Esophagus squamous epithelium (tissue), 5 donors: Measurements from ENCODE around the gene PCOLCE2. TPM values are rescaled to one million over a fixed set of nuclear protein-coding genes. Genes with fewer than 3 reads are reported as not detected.

Source experiments
- DNase-seq: peaks from one replicate; lab custom pipeline; 2025; lab: John Stamatoyannopoulos, UW
- H3K27ac ChIP-seq, 4 donors: fragments of 200-600 bp; sonication (generic); one replicate each; pipeline ENCODE4 v1.5.1; 2016 to 2019; ENCODE audit warnings: mild to moderate bottlenecking in 1 of 4
- H3K27me3 ChIP-seq, 4 donors: fragments of 200-600 bp; sonication (generic); 1 replicate in 3 of 4; 2 replicates in 1 of 4; pipeline versions ENCODE4 v1.5.1 to v1.6.0; 2017 to 2021; ENCODE audit warnings: antibody characterized with exemption in 1 of 4
- H3K36me3 ChIP-seq, 3 donors: fragments of 200-600 bp; sonication (generic); one replicate each; pipeline ENCODE4 v1.5.1; 2016 to 2019
- H3K4me1 ChIP-seq, 3 donors: fragments of 200-600 bp; sonication (generic); one replicate each; pipeline ENCODE4 v1.5.1; 2017 to 2019
- H3K4me3 ChIP-seq, 4 donors: fragments of 200-600 bp; sonication (generic); 1 replicate in 3 of 4; 2 replicates in 1 of 4; pipeline ENCODE4 v1.5.1; 2016 to 2019; ENCODE audit warnings: mild to moderate bottlenecking in 2 of 4, moderate library complexity in 1 of 4
- H3K9me3 ChIP-seq, 3 donors: fragments of 200-600 bp; sonication (generic); one replicate each; pipeline ENCODE4 v1.5.1; 2016 to 2019
- POLR2A ChIP-seq, 4 donors: fragments of 450-650 bp; IDR thresholded peaks; one replicate each; pipeline ENCODE4 v1.6.1; 2017; ENCODE audit warnings: antibody characterized with exemption in 4 of 4, mild to moderate bottlenecking in 4 of 4, moderate library complexity in 3 of 4
- WGBS, 2 donors: methylation state at CpG; one replicate each; pipeline ENCODE4 v1.1.5; 2018; 5-methylcytosine and 5-hydroxymethylcytosine counted together
- intact Hi-C: fragments of 100-400 bp; cut with DNase I; formaldehyde crosslinking; loops from one replicate; pipeline ENCODE4 v1.15.0; 2022
- total RNA-seq, 4 donors: library from RNA; depleted of rRNA; stranded (reverse); fragments of >200 nt; gene quantifications; one replicate each; pipeline ENCODE4 v1.1.0, GENCODE V29; 2016
- TF ChIP-seq, protein P1 (sequence below), 6 experiments: fragments of 450-650 bp in 4 of 6; fragments of 200-600 bp in 2 of 6; sonication (generic) in 2 of 6; IDR thresholded peaks; one replicate each; pipeline ENCODE4 v1.5.1; 2016 to 2019; ENCODE audit warnings: antibody characterized with exemption in 6 of 6, mild to moderate bottlenecking in 4 of 6, moderate library complexity in 4 of 6
- donor health status: DM: yes; HTN: yes; CAD: no.

PCOLCE2 gene
- total RNA-seq, 4 donors from 2014 or later: 0.38 to 19.1 (median 6.4) TPM

DNA sequence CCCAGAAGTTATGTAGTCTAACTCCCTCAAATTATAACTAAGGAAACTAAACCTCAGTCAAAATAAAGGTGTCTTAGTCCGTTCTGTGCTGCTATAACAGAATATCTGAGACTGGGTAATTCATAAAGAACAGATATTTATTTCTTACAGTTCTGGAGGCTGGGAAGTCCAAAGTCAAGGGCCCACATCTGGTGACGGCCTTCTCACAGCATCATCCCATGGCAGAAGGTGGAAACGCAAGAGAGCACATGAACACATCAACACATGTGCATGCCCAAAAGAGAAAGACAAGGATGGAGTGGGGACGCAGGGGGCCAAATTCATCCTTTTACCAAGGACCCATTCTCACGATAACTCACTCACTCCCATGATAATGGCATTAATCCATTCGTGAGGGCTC lies 73.1 kb downstream of the PCOLCE2 start:
- peaks cover 0 to 10% (median 0%) of the 10 kb centered on the region in 4 donors for H3K27me3 ChIP-seq
- intact Hi-C loops: no loop called here
- H3K4me1 ChIP-seq: no peaks in the 10 kb centered on the region
- no peak for DNase-seq
- no peak overlapping the region for H3K27ac ChIP-seq
- no peaks in the 10 kb centered on the region for H3K36me3 ChIP-seq
- no peaks in the 10 kb centered on the region for H3K9me3 ChIP-seq
- H3K4me3 ChIP-seq: no peak overlapping the region
- TF ChIP-seq POLR2A (IDR thresholded peaks at IDR 0.05): no peak
- TF ChIP-seq, protein P1, sequence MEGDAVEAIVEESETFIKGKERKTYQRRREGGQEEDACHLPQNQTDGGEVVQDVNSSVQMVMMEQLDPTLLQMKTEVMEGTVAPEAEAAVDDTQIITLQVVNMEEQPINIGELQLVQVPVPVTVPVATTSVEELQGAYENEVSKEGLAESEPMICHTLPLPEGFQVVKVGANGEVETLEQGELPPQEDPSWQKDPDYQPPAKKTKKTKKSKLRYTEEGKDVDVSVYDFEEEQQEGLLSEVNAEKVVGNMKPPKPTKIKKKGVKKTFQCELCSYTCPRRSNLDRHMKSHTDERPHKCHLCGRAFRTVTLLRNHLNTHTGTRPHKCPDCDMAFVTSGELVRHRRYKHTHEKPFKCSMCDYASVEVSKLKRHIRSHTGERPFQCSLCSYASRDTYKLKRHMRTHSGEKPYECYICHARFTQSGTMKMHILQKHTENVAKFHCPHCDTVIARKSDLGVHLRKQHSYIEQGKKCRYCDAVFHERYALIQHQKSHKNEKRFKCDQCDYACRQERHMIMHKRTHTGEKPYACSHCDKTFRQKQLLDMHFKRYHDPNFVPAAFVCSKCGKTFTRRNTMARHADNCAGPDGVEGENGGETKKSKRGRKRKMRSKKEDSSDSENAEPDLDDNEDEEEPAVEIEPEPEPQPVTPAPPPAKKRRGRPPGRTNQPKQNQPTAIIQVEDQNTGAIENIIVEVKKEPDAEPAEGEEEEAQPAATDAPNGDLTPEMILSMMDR (IDR thresholded peaks at IDR 0.05): no peak
- 81 to 84% methylated on average over 5 to 6 of the region's 6 CpGs for WGBS, 2 donors

GRCh38 chr3:142809259-142809658 lies 79.6 kb downstream of the PCOLCE2 start:
- Histone ChIP-seq H3K36me3 (no peaks in the 10 kb centered on the region), H3K27ac (no peak overlapping the region), H3K9me3 (no peaks in the 10 kb centered on the region), H3K4me3 (no peak overlapping the region), H3K4me1 (no peaks in the 10 kb centered on the region), H3K27me3 (no peaks in the 10 kb centered on the region)
- intact Hi-C loops: no loop called here
- no peak for TF ChIP-seq POLR2A (IDR thresholded peaks at IDR 0.05)
- TF ChIP-seq, protein P1 (IDR thresholded peaks at IDR 0.05): no peak
- WGBS, 2 donors: 69 to 95% methylated on average over 2 to 3 of the region's 3 CpGs
- DNase-seq: no peak

- H3K4me3 ChIP-seq: no peak overlapping the region
- H3K36me3 ChIP-seq: no peaks in the 10 kb centered on the region
- TF ChIP-seq, protein P1 (IDR thresholded peaks at IDR 0.05): no peak
- no peak for TF ChIP-seq POLR2A (IDR thresholded peaks at IDR 0.05)
- 72 to 76% methylated on average over 9 of the region's 9 CpGs for WGBS, 2 donors
- intact Hi-C loops: no loop called here
- DNase-seq: no peak
- H3K4me1 ChIP-seq: no peaks in the 10 kb centered on the region
- no peaks in the 10 kb centered on the region for H3K9me3 ChIP-seq
- no peak overlapping the region for H3K27ac ChIP-seq
- no peaks in the 10 kb centered on the region for H3K27me3 ChIP-seq
These were observed 80.6 kb downstream of the PCOLCE2 start for GRCh38 chr3:142808103-142808917.

DNA sequence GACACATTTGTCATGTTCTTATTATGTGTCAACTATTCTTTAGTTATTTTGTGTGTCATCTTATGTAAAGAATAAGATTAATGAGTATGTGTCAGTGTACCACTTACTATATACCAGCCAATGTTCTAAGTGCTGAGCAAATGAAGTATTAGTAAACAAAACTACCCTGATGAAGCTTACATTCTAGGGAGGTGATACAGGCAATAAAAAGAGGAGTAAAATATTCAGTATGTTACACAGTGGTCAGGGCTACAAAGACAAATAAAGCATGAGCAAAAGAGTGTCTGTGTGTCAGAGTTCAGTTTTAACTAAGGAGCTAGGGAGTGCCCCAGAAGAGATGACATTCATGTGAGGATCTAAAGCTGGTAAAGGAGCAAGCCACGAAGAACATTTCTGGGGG lies 86.0 kb downstream of the PCOLCE2 start:
- H3K9me3 ChIP-seq: no peaks in the 10 kb centered on the region
- no peaks in the 10 kb centered on the region for H3K27me3 ChIP-seq
- H3K4me3 ChIP-seq: no peak overlapping the region
- H3K36me3 ChIP-seq: no peaks in the 10 kb centered on the region
- TF ChIP-seq POLR2A (IDR thresholded peaks at IDR 0.05): no peak
- TF ChIP-seq, protein P1 (IDR thresholded peaks at IDR 0.05): no peak
- H3K4me1 ChIP-seq: no peaks in the 10 kb centered on the region
- DNase-seq: no peak
- no peak overlapping the region for H3K27ac ChIP-seq
- intact Hi-C loops: no loop called here
- WGBS, 2 donors: 50 to 86% methylated on average over 1 of the region's 1 CpG

DNA sequence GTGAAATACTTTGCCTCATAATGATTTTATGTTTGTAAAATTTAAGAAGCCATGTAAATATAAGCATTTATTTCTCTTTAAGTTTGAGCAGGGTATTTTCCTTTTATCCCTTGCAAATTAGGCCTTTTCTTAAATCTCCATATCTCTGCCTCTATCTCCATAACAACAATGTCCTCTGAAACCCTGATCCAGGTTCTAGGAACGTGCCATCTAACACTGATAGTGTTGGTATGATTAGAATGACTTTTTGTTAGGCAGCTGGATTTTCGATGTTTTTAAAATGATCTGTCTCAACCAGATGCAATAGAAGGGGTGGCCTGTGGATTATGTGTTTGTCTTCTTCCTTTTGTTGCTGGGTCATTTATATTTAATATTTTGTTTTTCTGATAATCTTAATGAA lies 87.1 kb downstream of the PCOLCE2 start:
- no peaks in the 10 kb centered on the region for H3K27me3 ChIP-seq
- H3K9me3 ChIP-seq: no peaks in the 10 kb centered on the region
- intact Hi-C loops: no loop called here
- no peak for DNase-seq
- no peaks in the 10 kb centered on the region for H3K36me3 ChIP-seq
- 82 to 92% methylated on average over 2 of the region's 2 CpGs for WGBS, 2 donors
- H3K4me3 ChIP-seq: no peak overlapping the region
- TF ChIP-seq, protein P1 (IDR thresholded peaks at IDR 0.05): no peak
- TF ChIP-seq POLR2A (IDR thresholded peaks at IDR 0.05): no peak
- H3K4me1 ChIP-seq: no peaks in the 10 kb centered on the region
- H3K27ac ChIP-seq: no peak overlapping the region
